Effector CD4-positive, alpha-beta T cell (primary cell): ENCODE results near the gene COL19A1.
"Not testable (repeated sequence)": the region's sequence is repeated elsewhere in the genome, so short reads cannot be mapped to it uniquely, and the experiment has no call there.

Source experiments
- DNase-seq: peaks from one replicate; pipeline ENCODE4 v3.0.0-alpha.2; 2020

The COL19A1 gene

DNA sequence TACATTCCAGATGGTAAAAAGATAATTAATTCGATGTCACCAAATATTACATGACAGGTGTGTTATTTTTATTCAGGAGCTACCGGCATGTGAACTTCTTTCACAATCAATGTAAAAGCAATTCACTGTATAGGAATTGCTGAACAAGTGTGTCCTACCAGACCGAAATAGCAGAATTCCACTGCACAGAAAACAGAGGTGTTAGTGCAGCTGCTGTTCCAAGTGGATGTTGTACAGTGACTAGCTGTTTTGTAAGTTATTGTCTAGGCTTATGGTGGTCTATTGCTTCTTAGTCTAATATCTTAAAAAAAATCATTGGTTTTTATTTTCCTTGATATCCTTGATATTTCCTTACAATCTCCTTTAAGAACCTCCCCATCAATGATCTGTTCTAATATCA, 107.4 kb downstream of the COL19A1 start:
- no peak for DNase-seq

- no peak for DNase-seq
These were observed 107.8 kb downstream of the COL19A1 start for GRCh38 chr6:69974193-69974592.

- no peak for DNase-seq
These were observed 110.3 kb downstream of the COL19A1 start for GRCh38 chr6:69976591-69977090.

DNA sequence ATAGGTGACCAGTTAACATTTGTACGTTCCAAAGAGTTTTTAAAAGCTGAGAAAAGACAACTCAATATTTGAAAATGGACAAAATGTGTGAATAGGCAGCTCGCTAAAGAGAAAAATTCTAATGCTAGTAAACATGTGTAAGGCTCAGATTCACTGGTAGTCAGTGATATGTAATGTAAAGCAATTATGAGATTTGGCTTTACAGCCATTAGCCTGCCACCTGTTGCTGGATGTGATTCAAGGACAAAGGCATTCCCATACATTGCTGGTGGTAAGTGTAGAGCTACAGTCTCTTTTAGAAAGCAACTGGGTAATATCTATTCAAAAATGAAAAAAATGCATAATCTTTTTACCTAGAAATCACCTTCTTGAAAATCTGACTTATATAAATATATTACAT, 114.3 kb downstream of the COL19A1 start:
- no peak for DNase-seq

GRCh38 chr6:69984506-69984905, 118.2 kb downstream of the COL19A1 start:
- no peak for DNase-seq

GRCh38 chr6:69985180-69985579, 118.8 kb downstream of the COL19A1 start:
- no peak for DNase-seq

DNA sequence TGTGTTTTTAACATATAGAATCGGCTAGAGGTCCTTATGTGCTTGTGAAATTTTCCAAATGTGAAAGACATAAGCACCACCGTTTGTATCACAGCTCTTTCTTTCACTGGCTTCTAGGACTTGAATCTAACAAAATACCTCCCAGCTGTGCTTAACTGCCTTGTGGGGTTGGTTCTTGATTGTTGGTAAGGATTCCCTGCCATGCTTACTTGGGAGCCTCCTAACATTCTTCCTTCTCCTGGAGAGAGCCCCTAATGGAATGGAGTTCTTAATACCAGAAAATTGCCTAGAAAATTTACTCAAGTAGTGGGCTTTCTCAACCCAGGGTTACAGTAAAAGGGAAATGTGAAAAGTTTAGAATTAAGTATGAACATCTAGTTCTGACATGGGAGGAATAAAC, 121.2 kb downstream of the COL19A1 start:
- no peak for DNase-seq

GRCh38 chr6:69988458-69989126, 122.2 kb downstream of the COL19A1 start:
- DNase-seq: no peak

GRCh38 chr6:69994251-69994650, 127.9 kb downstream of the COL19A1 start:
- DNase-seq: no peak

DNA sequence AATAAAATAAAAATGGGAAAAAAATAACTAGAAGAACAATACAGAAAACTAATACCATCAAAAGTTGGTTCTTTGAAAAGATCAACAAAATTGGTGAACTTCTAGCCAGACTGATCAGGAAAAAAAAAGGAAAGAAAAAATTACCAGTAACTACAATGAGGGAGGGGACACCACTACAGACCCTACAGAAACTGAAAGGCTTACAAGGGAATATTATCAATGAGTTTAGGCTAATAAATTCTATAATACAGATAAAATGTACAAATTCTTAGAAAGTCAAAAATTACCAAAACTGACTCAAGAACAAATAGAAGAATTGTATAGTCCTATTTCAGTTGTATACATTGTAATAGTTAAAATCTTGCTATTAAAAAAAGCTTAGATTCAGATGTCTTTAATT, 141.8 kb downstream of the COL19A1 start:
- no peak for DNase-seq

DNA sequence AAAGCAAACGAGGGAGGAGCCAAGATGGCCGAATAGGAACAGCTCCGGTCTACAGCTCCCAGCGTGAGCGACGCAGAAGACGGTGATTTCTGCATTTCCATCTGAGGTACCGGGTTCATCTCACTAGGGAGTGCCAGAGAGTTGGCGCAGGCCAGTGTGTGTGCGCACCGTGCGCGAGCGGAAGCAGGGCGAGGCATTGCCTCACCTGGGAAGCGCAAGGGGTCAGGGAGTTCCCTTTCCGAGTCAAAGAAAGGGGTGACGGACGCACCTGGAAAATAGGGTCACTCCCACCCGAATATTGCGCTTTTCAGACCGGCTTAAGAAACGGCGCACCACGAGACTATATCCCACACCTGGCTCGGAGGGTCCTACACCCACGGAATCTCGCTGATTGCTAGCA, 144.0 kb downstream of the COL19A1 start:
- not testable (repeated sequence) for DNase-seq

DNA sequence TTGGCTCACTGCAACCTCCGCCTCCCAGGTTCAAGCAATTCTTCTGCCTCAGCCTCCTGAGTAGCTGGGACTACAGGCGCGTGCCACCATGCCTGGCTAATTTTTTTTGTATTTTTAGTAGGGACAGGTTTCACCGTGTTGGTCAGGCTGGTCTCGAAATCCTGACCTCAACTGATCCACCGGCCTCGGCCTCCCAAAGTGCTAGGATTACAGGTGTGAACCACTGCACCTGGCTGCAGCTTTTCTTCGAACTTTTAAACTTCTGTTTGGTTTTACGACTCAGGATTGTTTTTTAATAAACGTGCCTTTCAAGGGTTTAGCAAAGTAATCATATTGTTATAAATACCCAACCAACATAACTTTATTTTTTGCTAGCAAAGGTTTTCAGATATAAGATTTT, 156.8 kb downstream of the COL19A1 start:
- not testable (repeated sequence) for DNase-seq

- DNase-seq: no peak
These were observed 161.9 kb downstream of the COL19A1 start for GRCh38 chr6:70028246-70028645.

DNA sequence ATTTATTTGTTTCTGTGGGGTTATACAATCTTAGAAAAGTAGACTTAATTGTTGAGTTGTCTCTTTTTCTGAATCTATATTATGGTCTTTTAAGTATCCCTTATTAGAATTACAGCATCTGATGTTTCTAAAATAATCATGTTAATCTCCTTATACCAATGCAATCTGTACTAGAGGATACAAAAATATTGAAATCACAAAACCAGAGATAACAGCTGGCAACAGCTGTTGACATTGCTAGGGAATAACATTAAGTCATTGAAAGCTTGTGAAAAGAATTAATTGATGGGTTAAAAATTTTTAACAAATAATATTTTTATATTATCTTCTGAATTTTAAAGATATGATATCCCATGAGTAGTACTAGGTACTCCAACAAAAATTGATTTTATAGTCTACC, 162.6 kb downstream of the COL19A1 start:
- DNase-seq: no peak

DNA sequence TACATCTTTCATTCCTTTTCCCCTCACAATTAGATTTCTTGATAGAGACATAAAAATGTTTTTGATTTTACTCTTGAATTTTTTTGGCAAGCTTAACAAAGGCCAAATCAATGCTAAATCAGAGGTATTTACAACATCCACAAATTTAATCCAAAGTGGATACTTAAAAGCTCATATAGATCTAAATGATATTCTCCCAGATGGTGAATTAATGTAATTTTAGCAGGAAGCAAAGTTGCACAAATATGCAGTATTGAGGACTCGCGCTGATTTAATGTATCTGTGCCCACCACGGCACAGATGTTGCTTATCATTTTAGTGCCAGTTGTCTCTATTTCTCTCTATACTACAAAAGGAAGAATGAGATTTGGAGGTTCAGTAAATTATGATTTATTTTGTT, 167.4 kb downstream of the COL19A1 start:
- DNase-seq: no peak

- no peak for DNase-seq
These were observed 171.1 kb downstream of the COL19A1 start for GRCh38 chr6:70037445-70037844.

GRCh38 chr6:70040766-70041165, 174.4 kb downstream of the COL19A1 start:
- no peak for DNase-seq

GRCh38 chr6:70041411-70041810, 175.1 kb downstream of the COL19A1 start:
- no peak for DNase-seq

DNA sequence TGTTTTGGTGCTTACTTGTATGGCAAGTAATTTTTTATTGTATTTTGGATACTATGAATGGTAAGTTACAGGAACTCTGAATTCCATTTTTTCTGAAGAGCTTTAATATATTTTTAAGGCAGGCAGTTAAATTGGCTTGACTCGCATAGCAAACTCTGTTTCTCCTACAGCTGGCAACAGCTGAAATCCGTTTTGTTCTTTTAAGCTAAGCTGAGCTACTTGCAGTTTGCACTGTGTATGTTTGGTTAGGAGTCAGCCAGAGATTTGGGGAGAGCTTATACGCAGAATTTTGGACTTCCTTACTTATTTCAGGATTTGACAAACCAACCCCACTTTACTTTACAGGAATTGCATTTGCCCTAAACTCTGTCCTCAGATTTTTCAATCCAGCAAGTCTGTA, 179.1 kb downstream of the COL19A1 start:
- no peak for DNase-seq

DNA sequence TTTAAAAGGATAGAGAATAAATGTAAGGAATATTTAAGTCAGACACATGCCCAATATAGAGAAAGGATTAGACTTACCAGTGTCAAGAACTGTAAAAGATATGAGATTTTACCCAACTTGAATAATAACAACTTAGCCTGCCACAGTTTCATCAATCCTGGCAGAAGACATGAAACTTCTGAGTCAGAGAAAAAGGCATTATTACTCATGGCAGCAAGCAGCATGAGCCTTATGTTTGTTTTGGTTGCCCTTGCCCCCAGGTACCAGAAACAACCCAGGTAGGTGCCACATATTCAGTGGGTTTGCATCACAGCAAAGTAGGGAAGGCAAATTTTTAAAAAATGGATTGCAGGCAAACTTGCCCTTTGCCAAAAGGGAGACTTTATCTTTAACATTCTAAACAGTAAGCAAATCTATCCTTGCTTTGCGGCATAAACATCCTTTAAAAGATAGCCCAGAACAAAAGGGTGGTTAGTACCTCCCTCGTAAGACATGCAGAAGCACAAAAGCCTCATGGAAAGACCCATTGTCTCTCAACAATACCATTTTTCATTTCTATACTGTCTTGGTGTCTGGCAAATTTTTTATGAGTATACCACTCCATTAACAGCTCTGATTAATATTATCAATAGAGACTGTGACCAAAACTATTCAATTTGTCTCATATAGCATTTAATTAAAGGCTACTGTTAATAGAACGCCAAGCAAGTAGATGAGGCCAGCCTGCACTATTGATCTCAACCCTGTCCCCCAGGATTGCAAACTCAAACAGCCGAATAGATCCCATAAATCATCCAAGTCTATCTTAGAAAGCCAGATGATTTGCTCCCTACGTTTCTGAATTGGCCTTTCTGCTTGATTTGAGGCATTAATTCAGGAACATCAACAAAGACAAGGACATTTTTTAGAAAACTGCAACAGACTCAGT, 185.1 kb downstream of the COL19A1 start:
- DNase-seq: no peak

- DNase-seq: no peak
These were observed 192.8 kb downstream of the COL19A1 start for GRCh38 chr6:70059039-70059719.

GRCh38 chr6:70060680-70061079, 194.3 kb downstream of the COL19A1 start:
- DNase-seq: no peak

GRCh38 chr6:70061546-70061945, 195.2 kb downstream of the COL19A1 start:
- no peak for DNase-seq
